ENCODE measurements around the gene NDUFS8. TPM values are rescaled to one million over a fixed set of nuclear protein-coding genes. Genes with fewer than 3 reads are reported as not detected.

NDUFS8 gene
- total and polyA plus RNA-seq, 4 donors: 61.2 to 148 (median 106) TPM

GRCh38 chr11:68012044-68012842 is 18.2 kb upstream of the NDUFS8 start:
- H3K27ac ChIP-seq (ENCODE audit: low read depth in 1 of 2, low read length in 2 of 2): no peak overlapping the region
- peaks cover 6 to 33% (median 26%) of the 10 kb centered on the region in 4 donors for H3K4me1 ChIP-seq (ENCODE audit: control insufficient read depth in 4 of 4, insufficient read depth in 4 of 4, low read length in 3 of 4)
- DNase-seq (ENCODE audit: low spot score): no peak
- H3K27me3 ChIP-seq (ENCODE audit: control insufficient read depth in 4 of 4, insufficient read depth in 4 of 4, low read length in 3 of 4): no peaks in the 10 kb centered on the region
- H3K9ac ChIP-seq (ENCODE audit: low read depth in 1 of 2, low read length in 2 of 2): no peak overlapping the region
- H3K36me3 ChIP-seq (ENCODE audit: control insufficient read depth in 4 of 4, insufficient read depth in 3 of 4, low read depth in 1 of 4, low read length in 3 of 4): no peaks in the 10 kb centered on the region
- no peaks in the 10 kb centered on the region for H3K9me3 ChIP-seq (ENCODE audit: control insufficient read depth in 4 of 4, low read length in 3 of 4)
- no peak for TF ChIP-seq HNF4A (conservative IDR thresholded peaks at IDR 0.05)
- no peak for TF ChIP-seq EGR1 (IDR thresholded peaks at IDR 0.05; ENCODE audit: low read depth in 2 of 2)
- H3K4me3 ChIP-seq (ENCODE audit: low read depth in 1 of 3, low read length in 3 of 3): no peak overlapping the region
- 89% methylated on average over 17 of the region's 17 CpGs for WGBS

- no peak for DNase-seq (ENCODE audit: low spot score)
- no peaks in the 10 kb centered on the region for H3K9me3 ChIP-seq (ENCODE audit: control insufficient read depth in 4 of 4, low read length in 3 of 4)
- TF ChIP-seq SP1 (IDR thresholded peaks at IDR 0.05) (peak; percentile 9), REST (IDR thresholded peaks at IDR 0.05) (no peak)
- H3K9ac ChIP-seq (ENCODE audit: low read depth in 1 of 2, low read length in 2 of 2): no peak overlapping the region
- no peaks in the 10 kb centered on the region for H3K27me3 ChIP-seq (ENCODE audit: control insufficient read depth in 4 of 4, insufficient read depth in 4 of 4, low read length in 3 of 4)
- 86% methylated on average over 16 of the region's 16 CpGs for WGBS
- H3K27ac ChIP-seq (ENCODE audit: low read depth in 1 of 2, low read length in 2 of 2): no peak overlapping the region
- peaks cover 6 to 37% (median 29%) of the 10 kb centered on the region in 4 donors for H3K4me1 ChIP-seq (ENCODE audit: control insufficient read depth in 4 of 4, insufficient read depth in 4 of 4, low read length in 3 of 4)
- H3K4me3 ChIP-seq (ENCODE audit: low read depth in 1 of 3, low read length in 3 of 3): no peak overlapping the region
- H3K36me3 ChIP-seq (ENCODE audit: control insufficient read depth in 4 of 4, insufficient read depth in 3 of 4, low read depth in 1 of 4, low read length in 3 of 4): no peaks in the 10 kb centered on the region
Observed at GRCh38 chr11:68012843-68013610, 17.5 kb upstream of the NDUFS8 start.

- DNase-seq (ENCODE audit: low spot score): no peak
- H3K27me3 ChIP-seq (ENCODE audit: control insufficient read depth in 4 of 4, insufficient read depth in 4 of 4, low read length in 3 of 4): no peaks in the 10 kb centered on the region
- H3K4me1 ChIP-seq (ENCODE audit: control insufficient read depth in 4 of 4, insufficient read depth in 4 of 4, low read length in 3 of 4): peaks cover 6 to 31% (median 23%) of the 10 kb centered on the region in 4 donors
- TF ChIP-seq RAD21 (IDR thresholded peaks at IDR 0.05) (no peak), MAX (IDR thresholded peaks at IDR 0.05) (no peak), GABPA (IDR thresholded peaks at IDR 0.05 in 1 of 2, conservative IDR thresholded peaks at IDR 0.05 in 1 of 2) (no peak), ATF3 (IDR thresholded peaks at IDR 0.05) (no peak), HNF4G (IDR thresholded peaks at IDR 0.05) (no peak)
- H3K27ac ChIP-seq (ENCODE audit: low read depth in 1 of 2, low read length in 2 of 2): no peak overlapping the region
- H3K36me3 ChIP-seq (ENCODE audit: control insufficient read depth in 4 of 4, insufficient read depth in 3 of 4, low read depth in 1 of 4, low read length in 3 of 4): no peaks in the 10 kb centered on the region
- H3K4me3 ChIP-seq (ENCODE audit: low read depth in 1 of 3, low read length in 3 of 3): no peak overlapping the region
- no peaks in the 10 kb centered on the region for H3K9me3 ChIP-seq (ENCODE audit: control insufficient read depth in 4 of 4, low read length in 3 of 4)
- no peak overlapping the region for H3K9ac ChIP-seq (ENCODE audit: low read depth in 1 of 2, low read length in 2 of 2)
- 95% methylated on average over 14 of the region's 14 CpGs for WGBS
Observed at GRCh38 chr11:68013611-68014156, 16.8 kb upstream of the NDUFS8 start.

All from liver (tissue), 9 donors.